CD4-positive, alpha-beta T cell (primary cell): ENCODE results near the gene FRS3. TPM values are rescaled to one million over a fixed set of nuclear protein-coding genes. Genes with fewer than 3 reads are reported as not detected.

ENCODE experiments used
- ATAC-seq: fragments of 200-7000 bp; cut with Tn5 transposase; one replicate; pipeline ENCODE4 v1.10.0; 2022; ENCODE audit warnings: mild to moderate bottlenecking; ENCODE audit not compliant: poor library complexity
- CTCF ChIA-PET: fragments of 350-600 bp; sonication (Branson Sonifier 250); formaldehyde crosslinking; loops from one replicate; lab custom pipeline; 2021; ENCODE audit warnings: antibody characterized with exemption, inconsistent platforms; lab: Charles Lee
- POLR2A ChIA-PET: fragments of 350-600 bp; sonication (Branson Sonifier 250); formaldehyde crosslinking; loops from one replicate; lab custom pipeline; 2021; ENCODE audit warnings: antibody characterized with exemption, inconsistent platforms; lab: Charles Lee
- DNase-seq, 14 experiments: peaks; one replicate each; pipeline ENCODE4 v3.0.0-alpha.2; 2013 to 2020; ENCODE audit warnings: mixed read lengths in 2 of 14
- H3K27ac ChIP-seq, 2 donors: one replicate each; pipeline versions ENCODE4 v1.5.1 to v1.7.0; 2013; ENCODE audit warnings: low read length in 2 of 2, low read depth in 1 of 2, mild to moderate bottlenecking in 1 of 2
- H3K27me3 ChIP-seq, 2 experiments: 1 replicate in 1 of 2; 2 replicates in 1 of 2; pipeline versions ENCODE4 v1.6.1 to v1.7.0; 2013; ENCODE audit warnings: low read length in 2 of 2, control low read depth in 1 of 2, mild to moderate bottlenecking in 1 of 2, moderate library complexity in 1 of 2; ENCODE audit not compliant: insufficient read depth in 2 of 2, control insufficient read depth in 1 of 2
- H3K36me3 ChIP-seq: one replicate; pipeline ENCODE4 v1.6.1; 2013; ENCODE audit warnings: low read length, control low read depth; ENCODE audit not compliant: insufficient read depth
- H3K4me1 ChIP-seq: one replicate; pipeline ENCODE4 v1.6.1; 2013; ENCODE audit warnings: low read length, control low read depth; ENCODE audit not compliant: insufficient read depth
- H3K4me3 ChIP-seq: one replicate; pipeline ENCODE4 v1.5.1; 2013; ENCODE audit warnings: mild to moderate bottlenecking, low read length, moderate library complexity
- H3K9me3 ChIP-seq, 2 experiments: 1 replicate in 1 of 2; 2 replicates in 1 of 2; pipeline versions ENCODE4 v1.6.1 to v1.7.0; 2013; ENCODE audit warnings: low read length in 2 of 2, mild to moderate bottlenecking in 2 of 2, control low read depth in 1 of 2, moderate library complexity in 1 of 2; ENCODE audit not compliant: control insufficient read depth in 1 of 2, insufficient read depth in 1 of 2
- H3K27ac Mint-ChIP-seq: one replicate; pipeline ENCODE4 v1.8.0; 2020; ENCODE audit warnings: mixed read lengths
- H3K27me3 Mint-ChIP-seq: one replicate; pipeline ENCODE4 v1.8.0; 2021; ENCODE audit warnings: mixed read lengths
- H3K36me3 Mint-ChIP-seq: one replicate; pipeline ENCODE4 v1.8.0; 2021; ENCODE audit warnings: low read depth, mixed read lengths
- H3K4me1 Mint-ChIP-seq: one replicate; pipeline ENCODE4 v1.8.0; 2021; ENCODE audit warnings: low read depth, mixed read lengths
- H3K4me3 Mint-ChIP-seq: one replicate; pipeline ENCODE4 v1.8.0; 2020; ENCODE audit warnings: mild to moderate bottlenecking, mixed read lengths
- H3K9me3 Mint-ChIP-seq: one replicate; pipeline ENCODE4 v1.8.0; 2020; ENCODE audit warnings: mixed read lengths
- CTCF ChIP-seq: fragments of 200-600 bp; IDR thresholded peaks from one replicate; pipeline ENCODE4 v1.8.0; 2022; ENCODE audit warnings: antibody characterized with exemption, mild to moderate bottlenecking
- intact Hi-C, 2 experiments: fragments of 100-400 bp; cut with DNase I in 1 of 2; cut with micrococcal nuclease in 1 of 2; formaldehyde crosslinking; loops; one replicate each; pipeline versions ENCODE4 v1.15.1 to v1.9.0; 2023 to 2025; cut with DNase I, micrococcal nuclease
- total RNA-seq, 174 experiments: library from RNA in 2 of 174; stranded (reverse) in 2 of 174; gene quantifications; one replicate each; pipeline ENCODE4 v1.2.3 and lab custom pipeline; 2021 to 2026

Gene FRS3
- total RNA-seq, 2 experiments from 2014 or later, result 4.6 to 5.4 TPM

GRCh38 chr6:41728073-41728936 lies 51.4 kb downstream of the FRS3 start:
- no peak overlapping the region for H3K4me3 ChIP-seq
- H3K9me3 ChIP-seq, result no peaks in the 10 kb centered on the region
- H3K36me3 ChIP-seq, result peaks cover 5% of the 10 kb centered on the region
- peak in 1 of 14 experiments; percentile 46 for DNase-seq
- intact Hi-C loops, result no loop called here
- Mint-ChIP-seq H3K9me3 (no peaks in the 10 kb centered on the region), H3K4me3 (no peak overlapping the region), H3K27ac (no peak overlapping the region), H3K36me3 (no peaks in the 10 kb centered on the region), H3K4me1 (peaks cover 44% of the 10 kb centered on the region), H3K27me3 (no peaks in the 10 kb centered on the region)
- no peak overlapping the region for H3K27ac ChIP-seq
- ChIA-PET CTCF (no interaction called here), POLR2A (no interaction called here)
- ATAC-seq, result no peak
- peaks cover 84% of the 10 kb centered on the region for H3K4me1 ChIP-seq
- no peaks in the 10 kb centered on the region for H3K27me3 ChIP-seq
- TF ChIP-seq CTCF, result no peak

- H3K4me1 ChIP-seq, result peaks cover 82% of the 10 kb centered on the region
- no peaks in the 10 kb centered on the region for H3K9me3 ChIP-seq
- no peak overlapping the region for H3K4me3 Mint-ChIP-seq
- no peaks in the 10 kb centered on the region for H3K36me3 Mint-ChIP-seq
- POLR2A ChIA-PET, result no interaction called here
- no peak overlapping the region for H3K27ac Mint-ChIP-seq
- H3K27ac ChIP-seq, result no peak overlapping the region
- H3K4me3 ChIP-seq, result no peak overlapping the region
- TF ChIP-seq CTCF, result no peak
- H3K27me3 Mint-ChIP-seq, result no peaks in the 10 kb centered on the region
- H3K4me1 Mint-ChIP-seq, result peaks cover 38% of the 10 kb centered on the region
- H3K36me3 ChIP-seq, result peaks cover 5% of the 10 kb centered on the region
- H3K27me3 ChIP-seq, result no peaks in the 10 kb centered on the region
- intact Hi-C loops, result no loop called here
- ATAC-seq, result no peak
- DNase-seq, result no peak
- H3K9me3 Mint-ChIP-seq, result no peaks in the 10 kb centered on the region
- CTCF ChIA-PET, result no interaction called here
Measured at GRCh38 chr6:41727705-41728072, 52.0 kb downstream of the FRS3 start.

GRCh38 chr6:41726876-41727275 lies 52.8 kb downstream of the FRS3 start:
- no peaks in the 10 kb centered on the region for H3K27me3 Mint-ChIP-seq
- no peaks in the 10 kb centered on the region for H3K36me3 Mint-ChIP-seq
- ChIA-PET POLR2A (no interaction called here), CTCF (no interaction called here)
- H3K9me3 ChIP-seq, result no peaks in the 10 kb centered on the region
- peaks cover 32% of the 10 kb centered on the region for H3K4me1 Mint-ChIP-seq
- H3K4me3 ChIP-seq, result peak overlapping the region; percentile 10
- H3K4me1 ChIP-seq, result peaks cover 78% of the 10 kb centered on the region
- no peaks in the 10 kb centered on the region for H3K27me3 ChIP-seq
- H3K27ac Mint-ChIP-seq, result no peak overlapping the region
- TF ChIP-seq CTCF, result no peak
- intact Hi-C loops, result no loop called here
- peaks cover 5% of the 10 kb centered on the region for H3K36me3 ChIP-seq
- DNase-seq, result peak in 1 of 14 experiments; percentile 35
- H3K27ac ChIP-seq, result no peak overlapping the region
- no peaks in the 10 kb centered on the region for H3K9me3 Mint-ChIP-seq
- ATAC-seq, result no peak
- H3K4me3 Mint-ChIP-seq, result peak overlapping the region; percentile 25
